Smooth muscle cell (in vitro differentiated cells): ENCODE data around the gene PCDHB11. TPM values are rescaled to one million over a fixed set of nuclear protein-coding genes. Genes with fewer than 3 reads are reported as not detected.
"Not testable (repeated sequence)": the region's sequence is repeated elsewhere in the genome, so short reads cannot be mapped to it uniquely, and the experiment has no call there.

Experiments
- DNase-seq: peaks from one replicate; lab custom pipeline; 2025; ENCODE audit not compliant: unreplicated experiment; lab: John Stamatoyannopoulos, UW
- H2AFZ ChIP-seq: fragments of 200-600 bp; sonication (generic); 2 replicates; pipeline ENCODE4 v1.6.0; 2016; ENCODE audit warnings: antibody characterized with exemption, low read depth, mild to moderate bottlenecking
- H3F3A ChIP-seq: fragments of 200-600 bp; sonication (generic); 2 replicates; pipeline ENCODE4 v1.6.0; 2017; ENCODE audit warnings: antibody characterized with exemption, low read depth
- H3K27ac ChIP-seq: fragments of 200-600 bp; sonication (generic); 2 replicates; pipeline ENCODE4 v1.5.1; 2016; ENCODE audit warnings: low read depth, mild to moderate bottlenecking
- H3K27me3 ChIP-seq: fragments of 200-600 bp; sonication (generic); 2 replicates; pipeline ENCODE4 v1.6.1; 2016; ENCODE audit warnings: low read depth, mild to moderate bottlenecking
- H3K36me3 ChIP-seq: fragments of 200-600 bp; sonication (generic); 2 replicates; pipeline ENCODE4 v1.5.1; 2016; ENCODE audit warnings: low read depth
- H3K4me1 ChIP-seq: fragments of 200-600 bp; sonication (generic); 2 replicates; pipeline ENCODE4 v1.5.1; 2016; ENCODE audit warnings: low read depth
- H3K4me2 ChIP-seq: fragments of 200-600 bp; sonication (generic); 2 replicates; pipeline ENCODE4 v1.6.0; 2016; ENCODE audit warnings: mild to moderate bottlenecking
- H3K4me3 ChIP-seq: fragments of 200-600 bp; sonication (generic); 2 replicates; pipeline ENCODE4 v1.5.1; 2016; ENCODE audit warnings: mild to moderate bottlenecking
- H3K79me2 ChIP-seq: fragments of 200-600 bp; sonication (generic); 2 replicates; pipeline ENCODE4 v1.6.0; 2016; ENCODE audit warnings: low read depth, mild to moderate bottlenecking
- H3K9ac ChIP-seq: fragments of 200-600 bp; sonication (generic); 2 replicates; pipeline ENCODE4 v1.6.0; 2016; ENCODE audit warnings: low read depth
- H3K9me3 ChIP-seq: fragments of 200-600 bp; sonication (generic); replicated peaks from 2 replicates; pipeline ENCODE4 v1.5.1; 2016; ENCODE audit warnings: low read depth
- H4K20me1 ChIP-seq: fragments of 200-600 bp; sonication (generic); 2 replicates; pipeline ENCODE4 v1.6.0; 2016; ENCODE audit warnings: low read depth
- WGBS: methylation state at CpG from one replicate; pipeline ENCODE4 v1.1.7; 2016; ENCODE audit warnings: low lambda C conversion rate; 5-methylcytosine and 5-hydroxymethylcytosine counted together
- polyA plus RNA-seq: library from polyadenylated mRNA; unstranded; fragments of >200 nt; fragmentation: Nextera tagmentation; extraction: Ambion mirVana; gene quantifications from 2 replicates; pipeline ENCODE4 v1.2.1, GENCODE V29; 2016
- total RNA-seq: library from RNA; depleted of rRNA; stranded (reverse); fragments of >200 nt; gene quantifications from 2 replicates; pipeline ENCODE4 v1.2.3, GENCODE V29; 2014
- TF ChIP-seq, protein P1 (sequence below): fragments of 200-600 bp; sonication (generic); IDR thresholded peaks from 2 replicates; pipeline ENCODE4 v1.5.1; 2017; ENCODE audit warnings: borderline replicate concordance, mild to moderate bottlenecking, antibody characterized with exemption; ENCODE audit not compliant: insufficient read depth, poor library complexity, severe bottlenecking

PCDHB11 gene
- total and polyA plus RNA-seq, 2 experiments from 2014 or later = 1.7 to 1.8 TPM

DNA sequence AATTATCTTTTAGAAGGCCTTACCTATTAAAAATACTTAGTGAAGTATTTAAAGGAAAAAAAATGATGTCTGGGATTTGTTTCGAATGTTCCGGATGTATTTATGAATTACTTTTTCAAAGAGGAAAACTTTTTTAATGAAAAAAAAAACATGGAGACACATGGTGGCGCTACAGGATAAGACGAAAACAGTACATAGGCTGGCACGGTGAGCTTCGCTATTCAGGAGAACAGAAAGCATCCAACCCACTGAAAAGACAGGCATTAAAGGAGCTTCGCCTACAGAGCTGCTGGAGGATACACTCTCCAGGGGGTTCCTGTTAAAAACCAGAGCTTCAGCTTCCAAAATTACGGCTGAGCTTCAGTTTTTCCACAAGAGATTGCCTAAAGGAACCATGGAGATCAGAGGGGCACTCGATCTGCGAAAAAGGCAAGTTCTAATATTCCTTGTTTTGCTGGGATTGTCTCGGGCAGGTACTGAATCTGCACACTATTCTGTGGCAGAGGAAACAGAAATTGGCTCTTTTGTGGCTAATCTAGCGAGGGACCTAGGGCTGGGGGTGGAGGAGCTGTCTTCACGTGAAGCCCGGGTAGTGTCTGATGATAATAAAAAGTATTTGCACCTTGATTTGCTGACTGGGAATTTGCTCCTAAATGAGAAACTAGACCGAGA, 23.8 kb downstream of the PCDHB11 start, which contains the start of gene PCDHB14:
TSS of gene PCDHB14 (plus strand) at position 232 of the 672 bp plus-strand sequence. CDS start at position 395, 163 bp downstream.
- WGBS = 47% methylated on average over 15 of the region's 15 CpGs
- peak within 1 kb of the TSS; percentile 34 for H3K4me3 ChIP-seq

DNA sequence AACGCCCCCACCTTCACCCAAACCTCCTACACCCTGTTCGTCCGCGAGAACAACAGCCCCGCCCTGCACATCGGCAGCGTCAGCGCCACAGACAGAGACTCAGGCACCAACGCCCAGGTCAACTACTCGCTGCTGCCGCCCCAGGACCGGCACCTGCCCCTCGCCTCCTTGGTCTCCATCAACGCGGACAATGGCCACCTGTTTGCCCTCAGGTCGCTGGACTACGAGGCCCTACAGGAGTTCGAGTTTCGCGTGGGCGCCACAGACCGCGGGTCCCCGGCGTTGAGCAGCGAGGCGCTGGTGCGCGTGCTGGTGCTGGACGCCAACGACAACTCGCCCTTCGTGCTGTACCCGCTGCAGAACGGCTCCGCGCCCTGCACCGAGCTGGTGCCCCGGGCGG, 25.4 kb downstream of the PCDHB11 start:
- not testable (repeated sequence) for H2AFZ ChIP-seq
- WGBS = 95% methylated on average over 28 of the region's 40 CpGs

More for the DNA sequence above, 23.8 kb downstream of the PCDHB11 start, which contains the start of gene PCDHB14:
- Histone ChIP-seq H3K9me3 (peaks cover 3% of the 10 kb centered on the region), H3K9ac (no peak within 1 kb of the TSS), H3K79me2 (no peaks in the 10 kb centered on the region), H3K36me3 (no peaks in the 10 kb centered on the region), H3K4me1 (peaks cover 8% of the 10 kb centered on the region), H3K27me3 (no peaks in the 10 kb centered on the region), H3F3A (no peaks in the 10 kb centered on the region), H3K4me2 (peak within 1 kb of the TSS; percentile 74), H4K20me1 (no peaks in the 10 kb centered on the region), H2AFZ (peak within 1 kb of the TSS; percentile 24), H3K27ac (no peak within 1 kb of the TSS)
- TF ChIP-seq, protein P1, sequence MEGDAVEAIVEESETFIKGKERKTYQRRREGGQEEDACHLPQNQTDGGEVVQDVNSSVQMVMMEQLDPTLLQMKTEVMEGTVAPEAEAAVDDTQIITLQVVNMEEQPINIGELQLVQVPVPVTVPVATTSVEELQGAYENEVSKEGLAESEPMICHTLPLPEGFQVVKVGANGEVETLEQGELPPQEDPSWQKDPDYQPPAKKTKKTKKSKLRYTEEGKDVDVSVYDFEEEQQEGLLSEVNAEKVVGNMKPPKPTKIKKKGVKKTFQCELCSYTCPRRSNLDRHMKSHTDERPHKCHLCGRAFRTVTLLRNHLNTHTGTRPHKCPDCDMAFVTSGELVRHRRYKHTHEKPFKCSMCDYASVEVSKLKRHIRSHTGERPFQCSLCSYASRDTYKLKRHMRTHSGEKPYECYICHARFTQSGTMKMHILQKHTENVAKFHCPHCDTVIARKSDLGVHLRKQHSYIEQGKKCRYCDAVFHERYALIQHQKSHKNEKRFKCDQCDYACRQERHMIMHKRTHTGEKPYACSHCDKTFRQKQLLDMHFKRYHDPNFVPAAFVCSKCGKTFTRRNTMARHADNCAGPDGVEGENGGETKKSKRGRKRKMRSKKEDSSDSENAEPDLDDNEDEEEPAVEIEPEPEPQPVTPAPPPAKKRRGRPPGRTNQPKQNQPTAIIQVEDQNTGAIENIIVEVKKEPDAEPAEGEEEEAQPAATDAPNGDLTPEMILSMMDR = peak; percentile 25
- no peak for DNase-seq

DNA sequence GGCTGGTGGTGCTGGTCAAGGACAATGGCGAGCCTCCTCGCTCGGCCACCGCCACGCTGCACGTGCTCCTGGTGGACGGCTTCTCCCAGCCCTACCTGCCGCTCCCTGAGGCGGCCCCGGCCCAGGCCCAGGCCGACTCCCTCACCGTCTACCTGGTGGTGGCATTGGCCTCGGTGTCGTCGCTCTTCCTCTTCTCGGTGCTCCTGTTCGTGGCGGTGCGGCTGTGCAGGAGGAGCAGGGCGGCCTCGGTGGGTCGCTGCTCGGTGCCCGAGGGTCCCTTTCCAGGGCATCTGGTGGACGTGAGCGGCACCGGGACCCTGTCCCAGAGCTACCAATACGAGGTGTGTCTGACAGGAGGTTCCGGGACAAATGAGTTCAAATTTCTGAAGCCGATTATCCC, 26.0 kb downstream of the PCDHB11 start:
- not testable (repeated sequence) for H3K4me1 ChIP-seq, H3F3A ChIP-seq, DNase-seq, H3K27ac ChIP-seq, H3K27me3 ChIP-seq, H3K9me3 ChIP-seq, H3K9ac ChIP-seq, H4K20me1 ChIP-seq, H3K79me2 ChIP-seq, H3K4me2 ChIP-seq, H3K36me3 ChIP-seq, H3K4me3 ChIP-seq, H2AFZ ChIP-seq
- 98% methylated on average over 21 of the region's 30 CpGs for WGBS

More for the DNA sequence above, 25.4 kb downstream of the PCDHB11 start:
- not testable (repeated sequence) for H3K9me3 ChIP-seq, H3K27me3 ChIP-seq, H3K4me3 ChIP-seq, DNase-seq, H3K4me2 ChIP-seq, H3K9ac ChIP-seq, H3K27ac ChIP-seq, H3F3A ChIP-seq, H3K4me1 ChIP-seq, H3K79me2 ChIP-seq, H3K36me3 ChIP-seq, H4K20me1 ChIP-seq

DNA sequence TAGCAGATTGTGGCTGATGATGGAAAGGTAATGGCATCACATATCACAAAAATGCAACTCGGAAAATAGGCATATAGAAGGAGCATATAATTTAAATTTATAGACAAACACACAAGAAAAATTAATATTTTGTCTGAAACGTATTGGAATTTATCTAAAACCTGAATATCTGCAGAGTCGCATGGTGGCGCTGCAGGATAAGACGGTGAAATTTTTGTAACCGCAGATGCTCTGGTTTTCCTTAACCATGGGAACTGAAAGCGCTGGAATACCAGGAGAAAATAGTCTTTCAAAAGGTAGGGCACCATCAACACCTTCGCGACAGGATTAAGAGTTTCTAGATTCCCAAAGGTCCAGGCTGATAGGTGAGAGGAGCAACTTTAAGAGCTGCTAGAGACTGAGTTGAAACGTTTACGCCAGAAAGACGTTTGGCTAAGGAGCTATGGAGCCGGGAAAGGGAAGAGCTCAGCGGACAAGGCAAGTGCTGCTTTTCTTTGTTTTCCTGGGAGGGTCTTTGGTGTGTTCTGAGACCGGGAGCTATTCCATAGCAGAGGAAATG, 34.8 kb downstream of the PCDHB11 start:
- TF ChIP-seq, protein P1 = no peak
- Histone ChIP-seq H3K9ac (no peak overlapping the region), H3K4me2 (no peak overlapping the region), H4K20me1 (no peaks in the 10 kb centered on the region), H3K4me1 (no peaks in the 10 kb centered on the region), H3F3A (no peaks in the 10 kb centered on the region), H3K9me3 (peaks cover 41% of the 10 kb centered on the region), H3K36me3 (no peaks in the 10 kb centered on the region), H3K4me3 (no peak overlapping the region), H3K27ac (no peak overlapping the region), H3K79me2 (no peaks in the 10 kb centered on the region), H2AFZ (no peak overlapping the region), H3K27me3 (no peaks in the 10 kb centered on the region)
- 79% methylated on average over 15 of the region's 15 CpGs for WGBS
- no peak for DNase-seq

DNA sequence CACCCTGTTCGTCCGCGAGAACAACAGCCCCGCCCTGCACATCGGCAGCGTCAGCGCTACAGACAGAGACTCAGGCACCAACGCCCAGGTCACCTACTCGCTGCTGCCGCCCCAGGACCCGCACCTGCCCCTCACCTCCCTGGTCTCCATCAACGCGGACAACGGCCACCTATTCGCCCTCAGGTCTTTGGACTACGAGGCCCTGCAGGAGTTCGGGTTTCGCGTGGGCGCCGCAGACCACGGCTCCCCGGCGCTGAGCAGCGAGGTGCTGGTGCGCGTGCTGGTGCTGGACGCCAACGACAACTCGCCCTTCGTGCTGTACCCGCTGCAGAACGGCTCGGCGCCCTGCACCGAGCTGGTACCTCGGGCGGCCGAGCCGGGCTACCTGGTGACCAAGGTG, 36.5 kb downstream of the PCDHB11 start:
- H4K20me1 ChIP-seq, H3K27me3 ChIP-seq, DNase-seq, H3K27ac ChIP-seq, H3K4me1 ChIP-seq, H3F3A ChIP-seq, H3K36me3 ChIP-seq, H2AFZ ChIP-seq, H3K79me2 ChIP-seq, H3K9ac ChIP-seq, H3K4me3 ChIP-seq, H3K4me2 ChIP-seq: not testable (repeated sequence)
- peaks cover 42% of the 10 kb centered on the region for H3K9me3 ChIP-seq
- WGBS = 98% methylated on average over 30 of the region's 40 CpGs
